Keratinocyte (primary cell): ENCODE measurements around the gene LDB2.

Experiments
- EZH2 ChIP-seq: IDR thresholded peaks from one replicate; pipeline ENCODE4 v1.6.1; 2012; ENCODE audit warnings: inconsistent platforms, mild to moderate bottlenecking, low read length, moderate library complexity
- TF ChIP-seq, protein P1 (sequence below), 3 experiments: IDR thresholded peaks in 1 of 3; conservative IDR thresholded peaks in 1 of 3; optimal IDR thresholded peaks in 1 of 3; 2 replicates in 2 of 3; 3 replicates in 1 of 3; pipeline versions ENCODE3 to v1.5.1; 2011; ENCODE audit warnings: low read length in 3 of 3, mild to moderate bottlenecking in 3 of 3, moderate library complexity in 2 of 3, control low read depth in 1 of 3, inconsistent platforms in 1 of 3; ENCODE audit not compliant: insufficient read depth in 2 of 3; ENCODE audit errors: extremely low read depth in 1 of 3

DNA sequence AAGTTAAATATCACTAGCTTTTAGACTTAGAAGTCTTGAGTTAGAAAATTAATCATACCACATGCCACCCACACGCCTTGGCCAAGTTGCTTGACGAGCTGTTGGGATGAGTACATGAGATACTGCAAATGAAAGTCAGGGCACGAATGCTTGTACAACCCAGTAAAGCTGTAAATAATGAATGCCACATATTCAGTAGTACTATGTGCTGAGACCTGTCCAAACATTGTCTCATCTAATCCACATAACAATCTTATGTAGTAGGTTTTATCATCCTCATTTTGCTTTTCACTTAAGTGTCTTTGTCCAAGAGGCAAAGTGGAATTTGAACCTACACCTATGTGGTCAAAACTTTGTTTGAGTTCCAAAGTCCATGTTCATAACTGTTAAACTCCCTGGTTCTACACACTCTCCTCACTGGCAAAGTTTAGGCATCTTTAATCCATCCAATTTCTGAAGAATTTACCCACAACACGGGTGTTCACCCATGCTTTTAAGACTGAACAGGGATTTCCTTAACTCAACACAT lies 74.1 kb downstream of the LDB2 start:
- TF ChIP-seq, protein P1, sequence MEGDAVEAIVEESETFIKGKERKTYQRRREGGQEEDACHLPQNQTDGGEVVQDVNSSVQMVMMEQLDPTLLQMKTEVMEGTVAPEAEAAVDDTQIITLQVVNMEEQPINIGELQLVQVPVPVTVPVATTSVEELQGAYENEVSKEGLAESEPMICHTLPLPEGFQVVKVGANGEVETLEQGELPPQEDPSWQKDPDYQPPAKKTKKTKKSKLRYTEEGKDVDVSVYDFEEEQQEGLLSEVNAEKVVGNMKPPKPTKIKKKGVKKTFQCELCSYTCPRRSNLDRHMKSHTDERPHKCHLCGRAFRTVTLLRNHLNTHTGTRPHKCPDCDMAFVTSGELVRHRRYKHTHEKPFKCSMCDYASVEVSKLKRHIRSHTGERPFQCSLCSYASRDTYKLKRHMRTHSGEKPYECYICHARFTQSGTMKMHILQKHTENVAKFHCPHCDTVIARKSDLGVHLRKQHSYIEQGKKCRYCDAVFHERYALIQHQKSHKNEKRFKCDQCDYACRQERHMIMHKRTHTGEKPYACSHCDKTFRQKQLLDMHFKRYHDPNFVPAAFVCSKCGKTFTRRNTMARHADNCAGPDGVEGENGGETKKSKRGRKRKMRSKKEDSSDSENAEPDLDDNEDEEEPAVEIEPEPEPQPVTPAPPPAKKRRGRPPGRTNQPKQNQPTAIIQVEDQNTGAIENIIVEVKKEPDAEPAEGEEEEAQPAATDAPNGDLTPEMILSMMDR (optimal IDR thresholded peaks at IDR 0.05 in 1 of 3, IDR thresholded peaks at IDR 0.05 in 1 of 3, conservative IDR thresholded peaks at IDR 0.05 in 1 of 3; ENCODE audit: extremely low read depth in 1 of 3, insufficient read depth in 2 of 3, low read length in 3 of 3), result no peak
- TF ChIP-seq EZH2, result no peak
